K562 (cell line): Measurements from ENCODE around the gene MSH3. TPM values are rescaled to one million over a fixed set of nuclear protein-coding genes. Genes with fewer than 3 reads are reported as not detected.

ENCODE experiments used
- ATAC-seq: fragments of 200-7000 bp; cut with Tn5 transposase; 3 replicates; pipeline ENCODE4 v1.9.1; 2020; ENCODE audit warnings: moderate library complexity
- BruUV-seq: library from RNA; stranded (reverse); fragments of 400-500 nt; replicated peaks from 2 replicates; lab custom pipeline; 2021; lab: Mats Ljungman, UMichigan
- CTCF ChIA-PET: fragments of 300-600 bp; formaldehyde crosslinking; extraction: SDS; loops from one replicate; lab custom pipeline; 2021; ENCODE audit warnings: low intra/inter-chr PET ratio; lab: Yijun Ruan, JAX
- POLR2A ChIA-PET: fragments of 300-600, 350-650 bp; sonication (Branson Sonifier 250); formaldehyde crosslinking; extraction: SDS; loops from one replicate; lab custom pipeline; 2021; ENCODE audit warnings: antibody characterized with exemption, inconsistent platforms; lab: Yijun Ruan, JAX
- DNase-seq, 4 experiments: peaks; one replicate each; pipeline versions ENCODE4 v3.0.0 to v3.0.0-alpha.2; 2011 to 2018; ENCODE audit warnings: low spot score in 3 of 4, mixed read lengths in 3 of 4; ENCODE audit errors: extremely low read depth in 1 of 4
- FAIRE-seq: peaks from 2 replicates; lab custom pipeline; 2011; peaks lifted over from hg19 to GRCh38; lab: Jason Lieb, UNC
- H2AFZ ChIP-seq: 2 replicates; pipeline ENCODE4 v1.6.0; 2011; ENCODE audit warnings: low read depth, low read length, control low read depth, inconsistent platforms
- H3K27ac ChIP-seq: fragments of 200-600 bp; 3 replicates; pipeline ENCODE4 v1.8.0; 2011; ENCODE audit warnings: low read depth, mild to moderate bottlenecking, control low read depth, inconsistent platforms, low read length, moderate library complexity, mixed read lengths; ENCODE audit errors: extremely low read depth
- H3K27me3 ChIP-seq, 2 experiments: fragments of 300-600 bp in 1 of 2; 2 replicates in 1 of 2; 3 replicates in 1 of 2; pipeline versions ENCODE4 v1.6.0 to v1.8.0; 2011; ENCODE audit warnings: inconsistent platforms in 2 of 2, low read length in 2 of 2, mild to moderate bottlenecking in 1 of 2, mixed read lengths in 1 of 2, moderate library complexity in 1 of 2; ENCODE audit not compliant: control insufficient read depth in 2 of 2, insufficient read depth in 2 of 2
- H3K36me3 ChIP-seq: fragments of 300-600 bp; 3 replicates; pipeline ENCODE4 v1.8.0; 2011; ENCODE audit warnings: mild to moderate bottlenecking, low read length, inconsistent platforms; ENCODE audit not compliant: control insufficient read depth, insufficient read depth
- H3K4me1 ChIP-seq, 2 experiments: fragments of 200-600 bp in 1 of 2; replicated peaks in 1 of 2; 2 replicates in 1 of 2; 3 replicates in 1 of 2; pipeline versions ENCODE4 v1.5.1 to v1.8.0; 2011; ENCODE audit warnings: inconsistent platforms in 2 of 2, low read length in 2 of 2, mild to moderate bottlenecking in 1 of 2, mixed read lengths in 1 of 2, moderate library complexity in 1 of 2; ENCODE audit not compliant: control insufficient read depth in 2 of 2, insufficient read depth in 2 of 2
- H3K4me2 ChIP-seq: 2 replicates; pipeline ENCODE4 v1.6.1; 2011; ENCODE audit warnings: low read length, control low read depth, inconsistent platforms, mixed read lengths; ENCODE audit not compliant: insufficient read depth
- H3K4me3 ChIP-seq: fragments of 200-600 bp; sonication (generic), shearing (Covaris generic); 2 replicates; pipeline ENCODE4 v1.5.1; 2016; ENCODE audit warnings: control low read depth, inconsistent platforms
- H3K79me2 ChIP-seq: fragments of 200-600 bp; 3 replicates; pipeline ENCODE4 v1.8.0; 2011; ENCODE audit warnings: low read length, inconsistent platforms; ENCODE audit not compliant: control insufficient read depth, insufficient read depth
- H3K9ac ChIP-seq, 2 experiments: 2 replicates each; pipeline versions ENCODE4 v1.6.0 to v1.6.1; 2011; ENCODE audit warnings: low read depth in 2 of 2, low read length in 2 of 2, control low read depth in 1 of 2, inconsistent platforms in 1 of 2, mild to moderate bottlenecking in 1 of 2, mixed read lengths in 1 of 2; ENCODE audit not compliant: insufficient read depth in 1 of 2
- H3K9me1 ChIP-seq: one replicate; pipeline ENCODE4 v1.6.0; 2011; ENCODE audit warnings: inconsistent platforms, mild to moderate bottlenecking, low read length, moderate library complexity; ENCODE audit not compliant: control insufficient read depth, insufficient read depth
- H3K9me3 ChIP-seq: replicated peaks from 2 replicates; pipeline ENCODE4 v1.5.1; 2011; ENCODE audit warnings: low read depth, low read length, inconsistent platforms; ENCODE audit not compliant: control insufficient read depth, insufficient read depth
- H4K20me1 ChIP-seq: replicated peaks from 2 replicates; pipeline ENCODE4 v1.6.1; 2011; ENCODE audit warnings: low read length, inconsistent platforms, mixed read lengths; ENCODE audit not compliant: control insufficient read depth, insufficient read depth
- DACH1 ChIP-seq: fragments of 450-650 bp; IDR thresholded peaks from 2 replicates; pipeline ENCODE4 v1.6.1; 2018; ENCODE audit not compliant: partially characterized antibody
- FOXK1 ChIP-seq: sonication (generic); formaldehyde crosslinking; IDR thresholded peaks from 2 replicates; pipeline ENCODE4 v1.8.0; 2022; ENCODE audit warnings: missing genetic modification reagents, mild to moderate bottlenecking, borderline replicate concordance
- GTF2B ChIP-seq: IDR thresholded peaks from 2 replicates; pipeline ENCODE4 v1.6.1; 2011; ENCODE audit not compliant: insufficient read length; ENCODE audit errors: extremely low read depth
- L3MBTL2 ChIP-seq: fragments of 450-650 bp; IDR thresholded peaks from 2 replicates; pipeline ENCODE4 v1.6.1; 2016; ENCODE audit warnings: mild to moderate bottlenecking, moderate library complexity
- MTA1 ChIP-seq: fragments of 450-650 bp; IDR thresholded peaks from 2 replicates; pipeline ENCODE4 v1.6.1; 2017; ENCODE audit warnings: borderline replicate concordance
- PTRF ChIP-seq: fragments of 450-650 bp; IDR thresholded peaks from 2 replicates; pipeline ENCODE4 v1.6.1; 2016; ENCODE audit warnings: mild to moderate bottlenecking, missing genetic modification characterization, missing compliant biosample characterization
- ZNF79 ChIP-seq: fragments of 250-450 bp; sonication (Bioruptor Pico); IDR thresholded peaks from 2 replicates; pipeline ENCODE4 v1.4.0; 2020; ENCODE audit warnings: low read depth, mild to moderate bottlenecking, moderate library complexity
- WGBS: fragments of 100-300 bp; shearing (Covaris generic); methylation state at CpG from one replicate; pipeline ENCODE4 v1.1.6; 2016; ENCODE audit warnings: low coverage, mixed read lengths; ENCODE audit not compliant: insufficient coverage; ENCODE audit errors: missing lambda C conversion rate; 5-methylcytosine and 5-hydroxymethylcytosine counted together
- in situ Hi-C: fragments of 300-500 bp; cut with MboI; formaldehyde crosslinking; loops from 4 replicates; pipeline ENCODE4 v1.15.0; 2018; ENCODE audit warnings: inconsistent platforms, mixed read lengths
- intact Hi-C: fragments of 100-400 bp; cut with micrococcal nuclease; formaldehyde crosslinking; loops from 2 replicates; pipeline ENCODE4 v1.14.2; 2022
- polyA plus RNA-seq, 8 experiments: library from polyadenylated mRNA; depleted of rRNA in 4 of 8; stranded (reverse) in 5 of 8; unstranded in 3 of 8; fragments of >200 nt; fragmentation: Nextera tagmentation in 2 of 8; fragmentation: Illumina TruSeq in 1 of 8; extraction: Ambion mirVana in 2 of 8; extraction: Trizol in 1 of 8; gene quantifications; 2 replicates each; pipeline versions ENCODE4 v1.2.1 to v1.2.3, GENCODE V29; 2011 to 2014; ENCODE audit warnings: inconsistent platforms in 1 of 8, missing spikeins in 1 of 8
- total RNA-seq, 7 experiments: library from RNA; depleted of rRNA in 6 of 7; stranded (reverse); fragments of >200 nt in 6 of 7; fragmentation: Illumina TruSeq in 2 of 7; extraction: Trizol in 2 of 7; gene quantifications; 2 replicates each; pipeline versions ENCODE4 v1.2.1 to v1.2.3, GENCODE V29; 2011 to 2021; ENCODE audit warnings: low replicate concordance in 1 of 7
- TF ChIP-seq, protein P1 (sequence below): fragments of 250-450 bp; sonication (Bioruptor Pico); IDR thresholded peaks from 2 replicates; pipeline ENCODE4 v1.5.0; 2021
- TF ChIP-seq, protein P2 (sequence below): sonication (generic); formaldehyde crosslinking; IDR thresholded peaks from 2 replicates; pipeline ENCODE4 v1.8.0; 2022; ENCODE audit warnings: mild to moderate bottlenecking, missing genetic modification reagents, borderline replicate concordance

MSH3 gene
- total and polyA plus RNA-seq, 9 of the 15 experiments (the other 6 are each of a cell fraction or from before 2014, with no cell fraction given) = 3.9 to 17.2 (median 13.2) TPM

GRCh38 chr5:80904533-80905187 is 250.2 kb downstream of the MSH3 start:
- Histone ChIP-seq H3K4me1 (no peaks in the 10 kb centered on the region), H3K79me2 (no peaks in the 10 kb centered on the region), H3K27ac (no peak overlapping the region), H3K4me3 (no peak overlapping the region), H2AFZ (no peak overlapping the region), H3K9me3 (no peaks in the 10 kb centered on the region), H3K4me2 (no peak overlapping the region), H3K9me1 (no peaks in the 10 kb centered on the region), H3K27me3 (no peaks in the 10 kb centered on the region), H4K20me1 (no peaks in the 10 kb centered on the region), H3K9ac (no peak overlapping the region), H3K36me3 (no peaks in the 10 kb centered on the region)
- WGBS = 0% methylated on average over 1 of the region's 1 CpG
- DNase-seq (no peak), ATAC-seq (no peak), FAIRE-seq (no peak)
- in situ Hi-C loops (no loop called here), intact Hi-C loops (no loop called here)
- POLR2A ChIA-PET = no interaction called here
- no TSS peak for BruUV-seq
- CTCF ChIA-PET = no interaction called here
- TF ChIP-seq DACH1 = no peak
- TF ChIP-seq, protein P1, sequence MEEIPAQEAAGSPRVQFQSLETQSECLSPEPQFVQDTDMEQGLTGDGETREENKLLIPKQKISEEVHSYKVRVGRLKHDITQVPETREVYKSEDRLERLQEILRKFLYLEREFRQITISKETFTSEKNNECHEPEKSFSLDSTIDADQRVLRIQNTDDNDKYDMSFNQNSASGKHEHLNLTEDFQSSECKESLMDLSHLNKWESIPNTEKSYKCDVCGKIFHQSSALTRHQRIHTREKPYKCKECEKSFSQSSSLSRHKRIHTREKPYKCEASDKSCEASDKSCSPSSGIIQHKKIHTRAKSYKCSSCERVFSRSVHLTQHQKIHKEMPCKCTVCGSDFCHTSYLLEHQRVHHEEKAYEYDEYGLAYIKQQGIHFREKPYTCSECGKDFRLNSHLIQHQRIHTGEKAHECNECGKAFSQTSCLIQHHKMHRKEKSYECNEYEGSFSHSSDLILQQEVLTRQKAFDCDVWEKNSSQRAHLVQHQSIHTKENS (CRISPR knock-in tag) = no peak
- TF ChIP-seq FOXK1 (CRISPR knock-in tag) = no peak
- TF ChIP-seq GTF2B = no peak
- no peak for TF ChIP-seq L3MBTL2
- no peak for TF ChIP-seq ZNF79 (CRISPR knock-in tag)
- no peak for TF ChIP-seq PTRF (tag)
- TF ChIP-seq, protein P2, sequence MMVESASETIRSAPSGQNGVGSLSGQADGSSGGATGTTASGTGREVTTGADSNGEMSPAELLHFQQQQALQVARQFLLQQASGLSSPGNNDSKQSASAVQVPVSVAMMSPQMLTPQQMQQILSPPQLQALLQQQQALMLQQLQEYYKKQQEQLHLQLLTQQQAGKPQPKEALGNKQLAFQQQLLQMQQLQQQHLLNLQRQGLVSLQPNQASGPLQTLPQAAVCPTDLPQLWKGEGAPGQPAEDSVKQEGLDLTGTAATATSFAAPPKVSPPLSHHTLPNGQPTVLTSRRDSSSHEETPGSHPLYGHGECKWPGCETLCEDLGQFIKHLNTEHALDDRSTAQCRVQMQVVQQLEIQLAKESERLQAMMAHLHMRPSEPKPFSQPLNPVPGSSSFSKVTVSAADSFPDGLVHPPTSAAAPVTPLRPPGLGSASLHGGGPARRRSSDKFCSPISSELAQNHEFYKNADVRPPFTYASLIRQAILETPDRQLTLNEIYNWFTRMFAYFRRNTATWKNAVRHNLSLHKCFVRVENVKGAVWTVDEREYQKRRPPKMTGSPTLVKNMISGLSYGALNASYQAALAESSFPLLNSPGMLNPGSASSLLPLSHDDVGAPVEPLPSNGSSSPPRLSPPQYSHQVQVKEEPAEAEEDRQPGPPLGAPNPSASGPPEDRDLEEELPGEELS (CRISPR knock-in tag) = no peak
- no peak for TF ChIP-seq MTA1
